Left lung (tissue), 10 donors: ENCODE results near the gene HK2. TPM values are rescaled to one million over a fixed set of nuclear protein-coding genes. Genes with fewer than 3 reads are reported as not detected.

ENCODE experiments used
- ATAC-seq: fragments of 200-7000 bp; cut with Tn5 transposase; one replicate; pipeline ENCODE4 v1.9.1; 2020; ENCODE audit warnings: moderate library complexity
- DNase-seq, 4 donors: peaks; one replicate each; pipeline ENCODE4 v3.0.0-alpha.2; 2013 to 2020
- H3K27ac ChIP-seq, 2 donors: fragments of 200-600 bp; sonication (generic) in 1 of 2; one replicate each; pipeline versions ENCODE4 v1.5.0 to v1.8.0; 2020 to 2021
- H3K27me3 ChIP-seq, 2 donors: fragments of 200-600 bp; sonication (generic) in 1 of 2; one replicate each; pipeline versions ENCODE4 v1.5.0 to v1.8.0; 2020 to 2021
- H3K36me3 ChIP-seq, 2 donors: fragments of 200-600 bp; sonication (generic) in 1 of 2; one replicate each; pipeline versions ENCODE4 v1.5.0 to v1.8.0; 2020 to 2021
- H3K4me1 ChIP-seq, 2 donors: fragments of 200-600 bp; one replicate each; pipeline ENCODE4 v1.8.0; 2021
- H3K4me3 ChIP-seq, 2 donors: fragments of 200-600 bp; sonication (generic) in 1 of 2; one replicate each; pipeline versions ENCODE4 v1.5.0 to v1.8.0; 2020 to 2021; ENCODE audit warnings: mild to moderate bottlenecking in 1 of 2
- H3K9me3 ChIP-seq, 2 donors: fragments of 200-600 bp; sonication (generic) in 1 of 2; one replicate each; pipeline versions ENCODE4 v1.5.0 to v1.8.0; 2020 to 2021
- intact Hi-C, 2 donors: fragments of 100-400 bp; cut with DNase I; formaldehyde crosslinking; loops; one replicate each; pipeline versions ENCODE4 v1.11.2 to v1.14.2; 2022
- polyA plus RNA-seq, 6 donors: library from polyadenylated mRNA; unstranded; fragments of 120-200 nt; gene quantifications; one replicate each; pipeline ENCODE4 v1.2.1, GENCODE V29; 2013; ENCODE audit not compliant: insufficient read length in 6 of 6
- total RNA-seq, 2 donors: library from RNA; stranded (reverse); fragmentation: NEBNext Ultra II Directional; extraction: Animal tissue kit (Norgen Biotek cat#: 25700); gene quantifications; one replicate each; pipeline ENCODE4 v1.2.1, GENCODE V29; 2021
- TF ChIP-seq, protein P1 (sequence below), 2 donors: fragments of 200-600 bp; sonication (generic) in 1 of 2; IDR thresholded peaks; one replicate each; pipeline versions ENCODE4 v1.5.0 to v1.8.0; 2021; ENCODE audit warnings: antibody characterized with exemption in 2 of 2
- donor health status: DM: no; HTN: yes; CAD: no.
- donor health status: DM: no; HTN: no; CAD: no.

HK2 gene
- total and polyA plus RNA-seq, 8 donors, result 2.7 to 55.6 (median 4.6) TPM

DNA sequence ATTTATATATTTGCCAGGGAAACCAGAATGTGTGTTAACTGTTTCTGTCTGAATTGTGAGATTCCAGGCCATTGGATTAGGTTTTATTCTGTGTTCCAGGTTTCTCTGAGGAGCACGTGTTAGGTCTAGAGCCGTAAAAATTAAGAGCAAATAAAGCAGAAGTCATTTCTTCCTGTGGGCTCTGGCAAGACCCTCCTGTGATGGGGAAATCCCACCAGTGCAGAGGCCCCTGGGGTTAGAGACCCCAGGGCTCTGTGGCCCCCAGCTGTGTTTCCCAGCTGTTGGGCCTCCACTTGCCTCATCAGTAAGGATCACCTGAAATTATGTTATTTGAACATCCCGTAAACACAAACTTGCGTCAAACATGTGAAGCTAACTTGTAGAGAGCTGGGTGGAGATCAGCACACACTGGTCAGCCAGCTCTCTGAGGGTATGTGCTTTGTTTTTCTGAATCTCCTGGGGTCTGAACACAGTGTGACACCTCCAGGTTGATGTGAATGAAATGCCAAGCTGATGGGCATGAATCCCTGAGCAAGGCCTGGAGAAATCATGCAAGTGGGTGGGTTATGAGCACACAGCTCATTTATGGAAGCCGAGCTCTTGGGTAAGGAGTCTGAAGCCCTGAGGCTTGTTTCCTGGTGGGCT is 50.3 kb downstream of the HK2 start:
- peaks cover 0 to 16% of the 10 kb centered on the region in 2 donors for H3K4me1 ChIP-seq
- intact Hi-C loops, result no loop called here
- H3K9me3 ChIP-seq, result no peaks in the 10 kb centered on the region
- H3K27ac ChIP-seq, result peak overlapping the region in 1 of 2 donors; percentile 68
- TF ChIP-seq, protein P1, sequence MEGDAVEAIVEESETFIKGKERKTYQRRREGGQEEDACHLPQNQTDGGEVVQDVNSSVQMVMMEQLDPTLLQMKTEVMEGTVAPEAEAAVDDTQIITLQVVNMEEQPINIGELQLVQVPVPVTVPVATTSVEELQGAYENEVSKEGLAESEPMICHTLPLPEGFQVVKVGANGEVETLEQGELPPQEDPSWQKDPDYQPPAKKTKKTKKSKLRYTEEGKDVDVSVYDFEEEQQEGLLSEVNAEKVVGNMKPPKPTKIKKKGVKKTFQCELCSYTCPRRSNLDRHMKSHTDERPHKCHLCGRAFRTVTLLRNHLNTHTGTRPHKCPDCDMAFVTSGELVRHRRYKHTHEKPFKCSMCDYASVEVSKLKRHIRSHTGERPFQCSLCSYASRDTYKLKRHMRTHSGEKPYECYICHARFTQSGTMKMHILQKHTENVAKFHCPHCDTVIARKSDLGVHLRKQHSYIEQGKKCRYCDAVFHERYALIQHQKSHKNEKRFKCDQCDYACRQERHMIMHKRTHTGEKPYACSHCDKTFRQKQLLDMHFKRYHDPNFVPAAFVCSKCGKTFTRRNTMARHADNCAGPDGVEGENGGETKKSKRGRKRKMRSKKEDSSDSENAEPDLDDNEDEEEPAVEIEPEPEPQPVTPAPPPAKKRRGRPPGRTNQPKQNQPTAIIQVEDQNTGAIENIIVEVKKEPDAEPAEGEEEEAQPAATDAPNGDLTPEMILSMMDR (IDR thresholded peaks at IDR 0.05), result no peak
- DNase-seq, result no peak
- H3K4me3 ChIP-seq, result no peak overlapping the region
- ATAC-seq, result no peak
- H3K36me3 ChIP-seq, result peaks cover 0 to 97% of the 10 kb centered on the region in 2 donors
- H3K27me3 ChIP-seq, result no peaks in the 10 kb centered on the region

DNA sequence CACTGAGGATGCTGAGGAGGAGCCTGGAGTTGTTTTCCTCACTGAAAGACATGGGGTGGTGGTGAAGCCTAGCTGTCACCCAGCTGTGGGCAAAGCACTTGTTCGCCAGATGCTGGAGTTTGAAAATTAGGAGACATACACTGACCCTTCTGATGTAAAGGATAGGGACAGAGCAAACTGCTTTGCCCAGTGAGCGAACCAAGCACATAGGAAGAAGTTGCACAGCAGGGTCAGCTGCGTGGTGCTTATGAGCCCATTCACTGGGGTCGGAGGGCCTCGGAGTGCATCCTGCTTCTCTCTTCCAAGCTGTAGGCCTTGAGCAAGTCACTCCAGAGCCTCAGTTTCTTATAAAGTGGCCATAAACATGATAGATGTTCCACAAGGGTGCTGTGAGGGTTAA is 50.9 kb downstream of the HK2 start:
- TF ChIP-seq, protein P1 (IDR thresholded peaks at IDR 0.05), result no peak
- DNase-seq (no peak), ATAC-seq (no peak)
- Histone ChIP-seq H3K9me3 (no peaks in the 10 kb centered on the region), H3K36me3 (peaks cover 0 to 97% of the 10 kb centered on the region in 2 donors), H3K27ac (peak overlapping the region in 1 of 2 donors; percentile 68), H3K4me1 (peaks cover 0 to 16% of the 10 kb centered on the region in 2 donors), H3K27me3 (no peaks in the 10 kb centered on the region), H3K4me3 (no peak overlapping the region)
- intact Hi-C loops, result no loop called here

DNA sequence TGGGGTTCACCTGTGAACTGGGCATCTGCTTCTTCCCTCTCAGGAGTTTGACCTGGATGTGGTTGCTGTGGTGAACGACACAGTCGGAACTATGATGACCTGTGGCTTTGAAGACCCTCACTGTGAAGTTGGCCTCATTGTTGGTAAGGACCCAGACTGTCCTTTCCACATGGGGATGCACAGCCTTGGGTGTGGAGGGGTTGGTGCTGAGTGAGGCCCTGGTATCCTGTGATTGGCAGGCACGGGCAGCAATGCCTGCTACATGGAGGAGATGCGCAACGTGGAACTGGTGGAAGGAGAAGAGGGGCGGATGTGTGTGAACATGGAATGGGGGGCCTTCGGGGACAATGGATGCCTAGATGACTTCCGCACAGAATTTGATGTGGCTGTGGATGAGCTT is 52.3 kb downstream of the HK2 start:
- TF ChIP-seq, protein P1 (IDR thresholded peaks at IDR 0.05), result no peak
- H3K9me3 ChIP-seq, result no peaks in the 10 kb centered on the region
- DNase-seq, result no peak
- no peak overlapping the region for H3K27ac ChIP-seq
- H3K4me1 ChIP-seq, result peaks cover 0 to 16% of the 10 kb centered on the region in 2 donors
- H3K36me3 ChIP-seq, result peaks cover 0 to 97% of the 10 kb centered on the region in 2 donors
- no peak for ATAC-seq
- no peak overlapping the region for H3K4me3 ChIP-seq
- intact Hi-C loops, result no loop called here
- H3K27me3 ChIP-seq, result no peaks in the 10 kb centered on the region

DNA sequence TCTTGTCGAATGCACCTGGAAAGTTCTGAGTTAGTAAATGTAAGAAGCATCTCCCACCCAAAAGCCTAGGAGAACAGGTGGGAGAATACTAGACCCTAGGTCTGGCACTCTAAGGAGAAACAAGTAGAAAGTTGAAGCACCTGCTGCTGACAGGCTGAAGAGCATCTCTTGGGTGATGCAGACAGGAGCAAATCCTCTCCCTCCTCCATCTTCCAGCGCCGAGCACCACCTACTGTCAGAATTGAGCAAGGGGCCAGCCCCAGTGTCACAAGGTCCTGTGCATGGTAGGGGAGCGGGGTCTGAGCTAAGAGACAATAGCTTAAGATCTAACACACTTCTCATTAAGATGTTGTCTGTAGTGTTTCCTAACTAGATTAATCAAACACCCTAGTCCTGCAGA is 52.9 kb downstream of the HK2 start:
- DNase-seq, result no peak
- H3K36me3 ChIP-seq, result peaks cover 0 to 97% of the 10 kb centered on the region in 2 donors
- H3K4me1 ChIP-seq, result peaks cover 0 to 16% of the 10 kb centered on the region in 2 donors
- no peak overlapping the region for H3K4me3 ChIP-seq
- ATAC-seq, result no peak
- intact Hi-C loops, result no loop called here
- no peaks in the 10 kb centered on the region for H3K27me3 ChIP-seq
- no peaks in the 10 kb centered on the region for H3K9me3 ChIP-seq
- TF ChIP-seq, protein P1 (IDR thresholded peaks at IDR 0.05), result no peak
- no peak overlapping the region for H3K27ac ChIP-seq

DNA sequence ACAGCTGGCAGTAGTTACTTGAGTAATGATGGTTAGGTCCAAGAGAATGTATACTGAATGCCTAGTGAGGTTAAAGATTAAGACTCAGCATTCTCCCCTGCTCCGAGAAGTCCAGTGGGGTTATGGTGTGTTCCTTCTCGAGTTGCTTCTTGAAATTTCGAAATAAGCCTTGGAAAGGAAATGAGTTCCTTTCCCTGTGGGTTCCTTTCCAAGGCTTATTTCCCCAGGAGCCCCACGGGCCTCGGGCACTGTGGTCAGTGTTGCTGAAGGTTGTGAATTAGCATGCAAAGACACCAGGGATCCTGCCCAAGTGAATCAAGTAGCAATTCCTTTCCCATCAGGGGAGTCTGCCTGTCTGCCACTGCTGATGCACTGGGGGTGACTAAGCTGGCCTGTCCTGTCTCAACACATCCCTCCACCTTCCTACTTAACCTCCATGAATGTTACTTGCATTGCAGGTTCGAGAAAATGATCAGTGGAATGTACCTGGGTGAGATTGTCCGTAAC is 53.6 kb downstream of the HK2 start:
- peaks cover 0 to 96% of the 10 kb centered on the region in 2 donors for H3K36me3 ChIP-seq
- intact Hi-C loops, result no loop called here

More for the DNA sequence above, 53.6 kb downstream of the HK2 start:
- no peak for ATAC-seq
- no peak overlapping the region for H3K27ac ChIP-seq
- TF ChIP-seq, protein P1 (IDR thresholded peaks at IDR 0.05), result no peak
- no peaks in the 10 kb centered on the region for H3K27me3 ChIP-seq
- peaks cover 0 to 16% of the 10 kb centered on the region in 2 donors for H3K4me1 ChIP-seq
- no peak for DNase-seq
- H3K4me3 ChIP-seq, result no peak overlapping the region
- H3K9me3 ChIP-seq, result no peaks in the 10 kb centered on the region
